Psoas muscle (tissue), 8 donors: Measurements from ENCODE around the gene PIR. TPM values are rescaled to one million over a fixed set of nuclear protein-coding genes. Genes with fewer than 3 reads are reported as not detected.

ENCODE experiments used
- ATAC-seq, 4 donors: fragments of 200-7000 bp; cut with Tn5 transposase; one replicate each; pipeline ENCODE4 v1.9.1; 2020; ENCODE audit warnings: moderate library complexity in 3 of 4, mild to moderate bottlenecking in 2 of 4
- DNase-seq, 2 donors: peaks; one replicate each; pipeline ENCODE4 v3.0.0-alpha.2; 2020
- H3K27ac ChIP-seq: fragments of 200-600 bp; one replicate; pipeline ENCODE4 v1.8.0; 2022
- H3K27me3 ChIP-seq, 3 donors: fragments of 200-600 bp in 1 of 3; one replicate each; pipeline versions ENCODE4 v1.6.1 to v1.8.0; 2013 to 2022; ENCODE audit warnings: low read length in 2 of 3, mild to moderate bottlenecking in 2 of 3, moderate library complexity in 1 of 3; ENCODE audit not compliant: insufficient read depth in 3 of 3
- H3K36me3 ChIP-seq, 2 donors: fragments of 200-600 bp in 1 of 2; one replicate each; pipeline versions ENCODE4 v1.6.1 to v1.8.0; 2013 to 2022; ENCODE audit warnings: low read depth in 1 of 2, mild to moderate bottlenecking in 1 of 2, moderate library complexity in 1 of 2; ENCODE audit not compliant: insufficient read depth in 1 of 2
- H3K4me1 ChIP-seq: fragments of 200-600 bp; one replicate; pipeline ENCODE4 v1.8.0; 2022
- H3K4me3 ChIP-seq: fragments of 200-600 bp; one replicate; pipeline ENCODE4 v1.8.0; 2022; ENCODE audit warnings: mild to moderate bottlenecking
- H3K9me3 ChIP-seq: fragments of 200-600 bp; one replicate; pipeline ENCODE4 v1.8.0; 2022
- WGBS, 3 donors: extraction: QIAGEN DNeasy Blood & Tissue Kit; methylation state at CpG; one replicate each; pipeline versions ENCODE4 v1.1.6 to v1.1.7; 2013; 5-methylcytosine and 5-hydroxymethylcytosine counted together
- intact Hi-C, 2 donors: fragments of 100-400 bp; cut with DNase I; formaldehyde crosslinking; loops; one replicate each; pipeline versions ENCODE4 v1.11.0 to v1.14.2; 2022
- polyA plus RNA-seq, 3 donors: library from polyadenylated mRNA; stranded (reverse); fragments of 200-250 nt; gene quantifications; one replicate each; pipeline ENCODE4 v1.2.3, GENCODE V29; 2013
- total RNA-seq, 4 donors: library from RNA; stranded (reverse); fragmentation: NEBNext Ultra II Directional in 2 of 4; extraction: Animal tissue kit (Norgen Biotek cat#: 25700) in 2 of 4; gene quantifications; one replicate each; pipeline versions ENCODE4 v1.2.1 to v1.2.4, GENCODE V29; 2021 to 2023
- TF ChIP-seq, protein P1 (sequence below): fragments of 200-600 bp; IDR thresholded peaks from one replicate; pipeline ENCODE4 v1.8.0; 2022; ENCODE audit warnings: antibody characterized with exemption
- donor health status: healthy with polysubstance abuse.
- donor health status: DM: no; HTN: no; CAD: no; lungs with moderate emphysema.
- donor health status: Bipolar disorder and iron deficiency.
- donor health status: healthy.
- donor health status: DM: yes; HTN: yes; CAD: no.
- donor health status: DM: no; HTN: no; CAD: no.
- donor health status: DM: no; HTN: no; CAD: no.
- donor health status: DM: yes; HTN: yes; CAD: no.

Gene PIR
- total and polyA plus RNA-seq, 7 donors = 9.6 to 25.1 (median 14.3) TPM

DNA sequence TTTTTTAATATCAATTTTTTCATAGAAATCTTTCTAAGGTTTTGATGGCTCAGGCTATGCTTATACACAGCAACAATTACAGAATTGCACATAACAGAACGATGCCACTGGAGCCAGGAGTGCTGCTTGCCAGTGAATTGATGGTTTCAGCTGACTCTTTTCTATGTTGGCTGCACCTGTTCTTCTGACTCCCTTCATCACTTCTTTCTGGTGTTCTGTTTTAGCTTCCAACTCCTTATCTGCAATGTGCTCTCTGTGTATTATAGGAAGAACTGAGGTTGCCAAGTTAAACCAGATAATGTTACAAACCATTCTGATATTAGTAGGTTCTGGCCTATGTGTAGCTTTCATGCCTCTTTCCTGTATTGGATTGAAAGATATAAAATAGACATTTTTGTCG, 97.3 kb downstream of the PIR start:
- Histone ChIP-seq H3K27ac (no peak overlapping the region), H3K36me3 (peaks cover 0 to 20% of the 10 kb centered on the region in 2 donors), H3K4me1 (no peaks in the 10 kb centered on the region), H3K4me3 (no peak overlapping the region), H3K27me3 (peaks cover 0 to 8% (median 0%) of the 10 kb centered on the region in 3 donors), H3K9me3 (no peaks in the 10 kb centered on the region)
- TF ChIP-seq, protein P1, sequence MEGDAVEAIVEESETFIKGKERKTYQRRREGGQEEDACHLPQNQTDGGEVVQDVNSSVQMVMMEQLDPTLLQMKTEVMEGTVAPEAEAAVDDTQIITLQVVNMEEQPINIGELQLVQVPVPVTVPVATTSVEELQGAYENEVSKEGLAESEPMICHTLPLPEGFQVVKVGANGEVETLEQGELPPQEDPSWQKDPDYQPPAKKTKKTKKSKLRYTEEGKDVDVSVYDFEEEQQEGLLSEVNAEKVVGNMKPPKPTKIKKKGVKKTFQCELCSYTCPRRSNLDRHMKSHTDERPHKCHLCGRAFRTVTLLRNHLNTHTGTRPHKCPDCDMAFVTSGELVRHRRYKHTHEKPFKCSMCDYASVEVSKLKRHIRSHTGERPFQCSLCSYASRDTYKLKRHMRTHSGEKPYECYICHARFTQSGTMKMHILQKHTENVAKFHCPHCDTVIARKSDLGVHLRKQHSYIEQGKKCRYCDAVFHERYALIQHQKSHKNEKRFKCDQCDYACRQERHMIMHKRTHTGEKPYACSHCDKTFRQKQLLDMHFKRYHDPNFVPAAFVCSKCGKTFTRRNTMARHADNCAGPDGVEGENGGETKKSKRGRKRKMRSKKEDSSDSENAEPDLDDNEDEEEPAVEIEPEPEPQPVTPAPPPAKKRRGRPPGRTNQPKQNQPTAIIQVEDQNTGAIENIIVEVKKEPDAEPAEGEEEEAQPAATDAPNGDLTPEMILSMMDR = no peak
- 45 to 54% (median 53%) methylated on average over 2 of the region's 2 CpGs for WGBS, 3 donors
- ATAC-seq (peak in 1 of 4 donors; percentile 35), DNase-seq (no peak)
- intact Hi-C loops = no loop called here

DNA sequence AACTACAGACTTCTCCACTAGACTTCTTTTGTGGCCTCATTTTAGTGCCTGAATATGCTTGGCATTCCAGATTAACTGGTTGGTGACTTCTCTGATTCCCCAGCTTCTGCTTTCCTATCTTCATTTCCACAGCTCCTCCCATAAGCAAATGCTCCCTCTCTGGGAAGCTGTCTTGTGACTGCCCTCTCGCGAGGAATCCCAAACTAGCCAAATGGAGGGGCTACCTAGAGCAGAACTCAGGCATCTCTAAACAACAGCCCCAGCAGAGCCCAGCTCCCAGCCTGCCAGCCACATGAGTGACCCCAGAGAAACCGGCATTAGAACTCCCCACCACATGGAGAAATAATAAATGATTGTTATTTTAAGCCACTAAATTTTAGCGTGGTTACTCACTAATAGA, 101.3 kb downstream of the PIR start:
- DNase-seq (no peak), ATAC-seq (no peak)
- no peak overlapping the region for H3K27ac ChIP-seq
- no peaks in the 10 kb centered on the region for H3K9me3 ChIP-seq
- H3K36me3 ChIP-seq = peaks cover 0 to 24% of the 10 kb centered on the region in 2 donors
- TF ChIP-seq, protein P1 = no peak
- intact Hi-C loops = no loop called here
- no peak overlapping the region for H3K4me3 ChIP-seq
- 45 to 83% (median 80%) methylated on average over 4 of the region's 4 CpGs for WGBS, 3 donors
- H3K4me1 ChIP-seq = no peaks in the 10 kb centered on the region
- H3K27me3 ChIP-seq = peaks cover 0 to 8% (median 0%) of the 10 kb centered on the region in 3 donors

DNA sequence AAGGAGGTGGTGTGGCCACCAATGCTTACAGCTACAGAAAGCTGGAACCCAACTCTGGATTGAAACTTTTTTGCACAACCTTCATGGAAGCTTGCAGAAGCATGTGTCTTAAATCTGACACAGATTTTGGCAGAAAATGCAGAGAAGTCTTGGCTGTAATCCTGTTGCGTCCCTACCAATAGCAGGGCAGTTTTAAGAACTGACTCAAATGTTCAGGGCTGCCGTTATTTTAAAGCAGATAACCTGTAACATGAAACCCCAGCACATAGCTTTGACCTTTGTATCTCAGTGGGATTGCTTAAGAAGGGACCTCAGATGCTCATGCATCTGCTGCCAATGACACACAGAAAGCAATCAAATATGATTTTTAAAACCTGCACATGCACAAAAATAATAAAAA, 108.8 kb downstream of the PIR start, which contains the start of gene VEGFD:
TSS of gene VEGFD (minus strand) at position 110 of the 400 bp plus-strand sequence. CDS start 467 bp downstream, outside the sequence.
- TF ChIP-seq, protein P1 = no peak
- intact Hi-C loops = no loop called here
- WGBS, 3 donors = 11 to 35% (median 22%) methylated on average over 2 of the region's 2 CpGs
- H3K4me1 ChIP-seq = peaks cover 9% of the 10 kb centered on the region
- no peak within 1 kb of the TSS for H3K4me3 ChIP-seq
- no peak within 1 kb of the TSS for H3K27ac ChIP-seq
- DNase-seq (no peak), ATAC-seq (peak; percentile 32 to 92 (median 80))
- H3K36me3 ChIP-seq = peaks cover 0 to 5% of the 10 kb centered on the region in 2 donors
- H3K9me3 ChIP-seq = no peaks in the 10 kb centered on the region
- no peaks in the 10 kb centered on the region for H3K27me3 ChIP-seq

DNA sequence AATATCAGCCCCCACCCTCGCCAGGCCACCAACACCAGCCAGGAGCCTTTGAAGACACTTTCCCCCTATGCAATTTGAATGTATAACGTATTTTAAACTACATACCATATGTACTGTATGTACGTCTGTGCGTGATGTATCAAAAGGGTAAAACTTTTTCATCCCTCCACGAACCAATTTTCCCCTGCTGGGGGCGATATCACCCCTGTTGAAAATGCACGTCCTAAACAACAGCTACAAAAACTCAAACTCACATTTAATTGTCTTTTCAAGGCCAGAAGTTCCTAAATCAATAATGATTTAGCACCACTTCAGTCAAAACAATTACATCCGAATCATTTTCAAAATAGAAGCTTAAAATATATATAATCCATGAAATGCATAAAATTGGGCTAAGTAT, 110.3 kb downstream of the PIR start:
- intact Hi-C loops = no loop called here
- Histone ChIP-seq H3K9me3 (no peaks in the 10 kb centered on the region), H3K4me3 (no peak overlapping the region), H3K36me3 (no peaks in the 10 kb centered on the region), H3K27ac (no peak overlapping the region), H3K4me1 (peaks cover 9% of the 10 kb centered on the region), H3K27me3 (peaks cover 0 to 3% (median 0%) of the 10 kb centered on the region in 3 donors)
- TF ChIP-seq, protein P1 = no peak
- DNase-seq (no peak), ATAC-seq (no peak)
- 49 to 83% (median 81%) methylated on average over 8 of the region's 8 CpGs for WGBS, 3 donors

DNA sequence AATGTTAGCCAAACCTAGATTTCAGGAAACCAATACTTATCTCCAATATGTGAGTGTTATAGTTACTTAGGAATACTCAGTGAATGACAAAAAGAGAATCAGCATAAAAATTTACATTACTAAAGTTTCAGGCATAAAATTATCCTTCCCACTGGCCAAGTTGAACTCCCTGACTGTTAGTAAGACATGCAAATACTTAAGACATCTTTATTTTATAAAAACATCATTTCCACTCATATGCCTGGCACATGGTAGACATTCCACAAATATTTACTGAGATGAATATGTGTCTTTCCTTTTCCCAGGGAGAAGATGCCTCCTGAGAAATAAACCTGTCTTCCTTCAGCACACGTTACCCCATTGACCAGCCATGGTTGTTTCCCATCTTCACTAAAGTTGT, 116.2 kb downstream of the PIR start:
- no peaks in the 10 kb centered on the region for H3K4me1 ChIP-seq
- peaks cover 6% of the 10 kb centered on the region for H3K9me3 ChIP-seq
- H3K4me3 ChIP-seq = no peak overlapping the region
- DNase-seq (no peak), ATAC-seq (no peak)
- TF ChIP-seq, protein P1 = no peak
- intact Hi-C loops = no loop called here
- 63 to 94% (median 89%) methylated on average over 1 of the region's 1 CpG for WGBS, 3 donors
- no peak overlapping the region for H3K27ac ChIP-seq
- no peaks in the 10 kb centered on the region for H3K36me3 ChIP-seq
- H3K27me3 ChIP-seq = peaks cover 0 to 3% (median 0%) of the 10 kb centered on the region in 3 donors
